ENCODE results near the gene PPAT. TPM values are rescaled to one million over a fixed set of nuclear protein-coding genes. Genes with fewer than 3 reads are reported as not detected.

The PPAT gene
- total and polyA plus RNA-seq, 2 donors (not counting 3 experiments of a cell fraction or from before 2014, with no cell fraction given): 4.3 to 25.5 TPM

DNA sequence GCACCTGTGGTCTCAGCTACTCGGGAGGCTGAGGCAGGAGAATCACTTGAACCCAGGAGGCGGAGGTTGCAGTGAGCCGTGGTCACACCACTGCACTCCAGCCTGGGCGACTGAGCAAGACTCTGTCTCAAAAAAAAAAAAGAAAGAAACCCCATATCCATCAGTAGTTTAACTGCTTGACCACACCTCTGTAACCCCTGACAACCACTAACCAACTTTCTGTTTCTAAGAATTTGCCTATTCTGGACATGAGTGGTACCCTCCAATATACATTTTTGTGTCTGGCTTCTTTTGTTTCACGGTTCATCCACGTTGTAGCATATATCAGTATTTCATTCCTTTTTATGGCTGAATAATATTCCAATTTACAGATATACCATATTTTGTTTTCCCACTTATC, 9.1 kb downstream of the PPAT start:
- peaks cover 92% of the 10 kb centered on the region for H3K79me2 ChIP-seq (ENCODE audit: control insufficient read depth, insufficient read depth, low read length)
- no peak for TF ChIP-seq JUN (IDR thresholded peaks at IDR 0.05; ENCODE audit: borderline replicate concordance, insufficient read depth, insufficient read length, low read depth)
- TF ChIP-seq MYC (IDR thresholded peaks at IDR 0.05; ENCODE audit: low read depth, low read length): no peak
- no peak for TF ChIP-seq POLR2A (IDR thresholded peaks at IDR 0.05; ENCODE audit: low read depth, low read length)
- no peak for TF ChIP-seq GATA2 (IDR thresholded peaks at IDR 0.05; ENCODE audit: insufficient read depth, insufficient read length, low read depth, low read length)
- no peak for TF ChIP-seq FOS (IDR thresholded peaks at IDR 0.05; ENCODE audit: borderline replicate concordance, insufficient read depth, low read length)
- TF ChIP-seq EZH2 (IDR thresholded peaks at IDR 0.05; ENCODE audit: borderline replicate concordance, low read depth, low read length, severe bottlenecking): no peak
- TF ChIP-seq, protein P1, sequence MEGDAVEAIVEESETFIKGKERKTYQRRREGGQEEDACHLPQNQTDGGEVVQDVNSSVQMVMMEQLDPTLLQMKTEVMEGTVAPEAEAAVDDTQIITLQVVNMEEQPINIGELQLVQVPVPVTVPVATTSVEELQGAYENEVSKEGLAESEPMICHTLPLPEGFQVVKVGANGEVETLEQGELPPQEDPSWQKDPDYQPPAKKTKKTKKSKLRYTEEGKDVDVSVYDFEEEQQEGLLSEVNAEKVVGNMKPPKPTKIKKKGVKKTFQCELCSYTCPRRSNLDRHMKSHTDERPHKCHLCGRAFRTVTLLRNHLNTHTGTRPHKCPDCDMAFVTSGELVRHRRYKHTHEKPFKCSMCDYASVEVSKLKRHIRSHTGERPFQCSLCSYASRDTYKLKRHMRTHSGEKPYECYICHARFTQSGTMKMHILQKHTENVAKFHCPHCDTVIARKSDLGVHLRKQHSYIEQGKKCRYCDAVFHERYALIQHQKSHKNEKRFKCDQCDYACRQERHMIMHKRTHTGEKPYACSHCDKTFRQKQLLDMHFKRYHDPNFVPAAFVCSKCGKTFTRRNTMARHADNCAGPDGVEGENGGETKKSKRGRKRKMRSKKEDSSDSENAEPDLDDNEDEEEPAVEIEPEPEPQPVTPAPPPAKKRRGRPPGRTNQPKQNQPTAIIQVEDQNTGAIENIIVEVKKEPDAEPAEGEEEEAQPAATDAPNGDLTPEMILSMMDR (IDR thresholded peaks at IDR 0.05; ENCODE audit: extremely low read depth in 1 of 2, insufficient read depth in 1 of 2, low read depth in 1 of 2, low read length in 2 of 2): no peak
- TF ChIP-seq POLR2AphosphoS5 (IDR thresholded peaks at IDR 0.05; ENCODE audit: insufficient read depth, low read depth, low read length): no peak
- TF ChIP-seq, protein P2, sequence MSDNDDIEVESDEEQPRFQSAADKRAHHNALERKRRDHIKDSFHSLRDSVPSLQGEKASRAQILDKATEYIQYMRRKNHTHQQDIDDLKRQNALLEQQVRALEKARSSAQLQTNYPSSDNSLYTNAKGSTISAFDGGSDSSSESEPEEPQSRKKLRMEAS (IDR thresholded peaks at IDR 0.05; ENCODE audit: insufficient read depth, insufficient read length): no peak

More for the DNA sequence above, 9.1 kb downstream of the PPAT start:
- Histone ChIP-seq H3K27ac (ENCODE audit: insufficient read depth, low read depth, low read length) (no peak overlapping the region), H3K4me2 (ENCODE audit: insufficient read depth, low read length) (no peak overlapping the region), H3K9me3 (replicated peaks; ENCODE audit: control insufficient read depth, insufficient read depth, low read length) (no peaks in the 10 kb centered on the region), H4K20me1 (replicated peaks; ENCODE audit: control insufficient read depth, extremely low read depth, insufficient read depth, low read length) (no peaks in the 10 kb centered on the region), H3K9me1 (replicated peaks; ENCODE audit: control insufficient read depth, extremely low read depth, insufficient read depth, low read length) (peaks cover 6% of the 10 kb centered on the region), H3K27me3 (ENCODE audit: control insufficient read depth in 2 of 2, insufficient read depth in 2 of 2, low read length in 2 of 2) (no peaks in the 10 kb centered on the region), H3K4me1 (ENCODE audit: control insufficient read depth, extremely low read depth, insufficient read depth, low read length) (peaks cover 6% of the 10 kb centered on the region), H3K9ac (replicated peaks; ENCODE audit: extremely low read depth, insufficient read depth, low read length) (no peak overlapping the region), H2AFZ (ENCODE audit: low read depth, low read length) (no peak overlapping the region), H3K36me3 (ENCODE audit: control insufficient read depth in 2 of 2, extremely low read depth in 1 of 2, insufficient read depth in 2 of 2, low read length in 2 of 2) (no peaks in the 10 kb centered on the region), H3K4me3 (replicated peaks in 1 of 3; ENCODE audit: insufficient read depth in 1 of 3, low read depth in 1 of 3, low read length in 3 of 3) (no peak overlapping the region)
- DNase-seq (ENCODE audit: low read depth, low spot score) (no peak), FAIRE-seq (no peak)
- BruUV-seq (replicated peaks): no TSS peak
- ChIA-PET CTCF (interaction anchor here (1.0 to 2.1 kb wide), 7 partner anchors 9 to 411 kb away, joined by 3 to 27 read pairs (median 9); partner anchors contain the start of genes PAICS and PPAT), POLR2A (no interaction called here)
- dilution Hi-C loops (cut with MboI; ENCODE audit: extremely low pct_ligation_motif_present, low sequenced_read_pairs): no loop called here
- intact Hi-C loops (cut with micrococcal nuclease): no loop called here
